PC-3 (cell line): Measurements from ENCODE around the gene ARHGAP22. TPM values are rescaled to one million over a fixed set of nuclear protein-coding genes. Genes with fewer than 3 reads are reported as not detected.

ENCODE experiments used
- ATAC-seq: fragments of 200-7000 bp; cut with Tn5 transposase; 2 replicates; pipeline ENCODE4 v1.9.1; 2020; ENCODE audit warnings: mild to moderate bottlenecking, moderate library complexity
- BruUV-seq: library from RNA; stranded (reverse); fragments of 400-500 nt; replicated peaks from 2 replicates; lab custom pipeline; 2021; lab: Mats Ljungman, UMichigan
- CTCF ChIA-PET: fragments of 300-600 bp; sonication (Branson Sonifier 250); formaldehyde crosslinking; loops from one replicate; lab custom pipeline; 2022; ENCODE audit warnings: antibody characterized with exemption; lab: Charles Lee
- POLR2A ChIA-PET: fragments of 300-600 bp; sonication (Branson Sonifier 250); formaldehyde crosslinking; loops from one replicate; lab custom pipeline; 2022; ENCODE audit warnings: antibody characterized with exemption; ENCODE audit not compliant: unreplicated experiment; lab: Charles Lee
- DNase-seq: peaks from one replicate; pipeline ENCODE4 v3.0.0-alpha.2; 2015
- H2AFZ ChIP-seq: fragments of 300-600 bp; sonication (generic); 2 replicates; pipeline ENCODE4 v1.6.0; 2016; ENCODE audit warnings: antibody characterized with exemption, low read length
- H3F3A ChIP-seq: fragments of 300-600 bp; sonication (generic); one replicate; pipeline ENCODE4 v1.6.0; 2017; ENCODE audit warnings: antibody characterized with exemption, low read length, control low read depth, mild to moderate bottlenecking; ENCODE audit not compliant: unreplicated experiment
- H3K27ac ChIP-seq: fragments of 300-600 bp; sonication (generic); 2 replicates; pipeline ENCODE4 v1.5.1; 2016; ENCODE audit warnings: mild to moderate bottlenecking, low read length
- H3K27me3 ChIP-seq: fragments of 300-600 bp; sonication (generic); 2 replicates; pipeline ENCODE4 v1.6.1; 2016; ENCODE audit warnings: low read length, mixed read lengths
- H3K36me3 ChIP-seq: fragments of 300-600 bp; sonication (generic); 2 replicates; pipeline ENCODE4 v1.6.1; 2016; ENCODE audit warnings: low read depth, mixed run types, low read length, mixed read lengths
- H3K4me1 ChIP-seq: fragments of 300-600 bp; sonication (generic); 2 replicates; pipeline ENCODE4 v1.5.1; 2016; ENCODE audit warnings: low read length; ENCODE audit not compliant: insufficient read depth
- H3K4me2 ChIP-seq: fragments of 300-600 bp; sonication (generic); 2 replicates; pipeline ENCODE4 v1.6.0; 2016; ENCODE audit warnings: low read length
- H3K4me3 ChIP-seq: fragments of 300-600 bp; sonication (generic); 2 replicates; pipeline ENCODE4 v1.5.1; 2016; ENCODE audit warnings: mild to moderate bottlenecking, low read length, mixed read lengths
- H3K79me2 ChIP-seq: fragments of 300-600 bp; sonication (generic); 2 replicates; pipeline ENCODE4 v1.6.1; 2017; ENCODE audit warnings: low read length, mixed read lengths
- H3K9ac ChIP-seq: fragments of 300-600 bp; sonication (generic); 2 replicates; pipeline ENCODE4 v1.6.0; 2016; ENCODE audit warnings: mild to moderate bottlenecking, low read length
- H3K9me2 ChIP-seq: fragments of 300-600 bp; sonication (generic); replicated peaks from 2 replicates; pipeline ENCODE4 v1.6.1; 2016; ENCODE audit warnings: mixed run types, low read length, mixed read lengths
- H3K9me3 ChIP-seq: fragments of 300-600 bp; sonication (generic); 2 replicates; pipeline ENCODE4 v1.6.1; 2016; ENCODE audit warnings: low read length, mixed read lengths
- H4K20me1 ChIP-seq: fragments of 300-600 bp; sonication (generic); 2 replicates; pipeline ENCODE4 v1.6.1; 2016; ENCODE audit warnings: low read length, mixed read lengths
- CTCF ChIP-seq: fragments of 300-600 bp; sonication (generic); conservative IDR thresholded peaks from 2 replicates; pipeline ENCODE4 v1.5.1; 2017; ENCODE audit warnings: antibody characterized with exemption, low read depth, mild to moderate bottlenecking, low read length
- EZH2 ChIP-seq: fragments of 300-600 bp; sonication (generic); IDR thresholded peaks from one replicate; pipeline ENCODE4 v1.6.1; 2017; ENCODE audit warnings: antibody characterized with exemption, mild to moderate bottlenecking, low read length; ENCODE audit not compliant: unreplicated experiment
- EZH2phosphoT487 ChIP-seq: fragments of 300-600 bp; sonication (generic); IDR thresholded peaks from 2 replicates; pipeline ENCODE4 v1.6.1; 2018; ENCODE audit warnings: mild to moderate bottlenecking, antibody characterized with exemption, low read length, borderline replicate concordance
- intact Hi-C: fragments of 100-400 bp; cut with micrococcal nuclease; formaldehyde crosslinking; loops from 2 replicates; pipeline ENCODE4 v1.9.0; 2023
- total RNA-seq: library from RNA; depleted of rRNA; stranded (reverse); fragments of >200 nt; gene quantifications from 2 replicates; pipeline ENCODE4 v1.2.3, GENCODE V29; 2014

The ARHGAP22 gene
- total RNA-seq, 1 experiment from 2014 or later, result 12.2 TPM

- Histone ChIP-seq H3K4me1 (peaks cover 60% of the 10 kb centered on the region), H3F3A (no peaks in the 10 kb centered on the region), H2AFZ (no peak overlapping the region), H3K79me2 (peaks cover 30% of the 10 kb centered on the region), H3K27ac (peak overlapping the region; percentile 67), H3K9me3 (no peaks in the 10 kb centered on the region), H4K20me1 (no peaks in the 10 kb centered on the region; the same call in none of the 2 replicates), H3K4me2 (peak overlapping the region; percentile 62), H3K4me3 (no peak overlapping the region; the same call in 1 of the 2 replicates), H3K9me2 (no peaks in the 10 kb centered on the region), H3K27me3 (no peaks in the 10 kb centered on the region), H3K9ac (peak overlapping the region; percentile 3; the same call in 1 of the 2 replicates), H3K36me3 (no peaks in the 10 kb centered on the region)
- ATAC-seq (peak; percentile 61), DNase-seq (peak; percentile 99)
- intact Hi-C loops, result no loop called here
- POLR2A ChIA-PET, result no interaction called here
- BruUV-seq, result no TSS peak
- CTCF ChIA-PET, result interaction anchor here (0.9 to 3.3 kb wide), 2 partner anchors 49 to 52 kb away, joined by 3 to 60 read pairs; no protein-coding TSS in a partner anchor
- TF ChIP-seq EZH2phosphoT487, result no peak
- no peak for TF ChIP-seq EZH2
- no peak for TF ChIP-seq CTCF
Measured at GRCh38 chr10:48606530-48607355, 1.9 kb upstream of the ARHGAP22 start.

GRCh38 chr10:48605786-48606529 is 1.1 kb upstream of the ARHGAP22 start:
- Histone ChIP-seq H3K27ac (peak overlapping the region; percentile 67), H3K9ac (no peak overlapping the region), H3K79me2 (peaks cover 36% of the 10 kb centered on the region), H3K36me3 (no peaks in the 10 kb centered on the region), H3K4me3 (no peak overlapping the region), H2AFZ (no peak overlapping the region), H3K9me2 (no peaks in the 10 kb centered on the region), H3K4me2 (peak overlapping the region; percentile 99), H4K20me1 (no peaks in the 10 kb centered on the region; the same call in none of the 2 replicates), H3K9me3 (no peaks in the 10 kb centered on the region), H3F3A (no peaks in the 10 kb centered on the region), H3K4me1 (peaks cover 60% of the 10 kb centered on the region), H3K27me3 (no peaks in the 10 kb centered on the region)
- BruUV-seq, result no TSS peak
- TF ChIP-seq EZH2phosphoT487 (no peak), EZH2 (no peak), CTCF (no peak)
- ChIA-PET CTCF (interaction anchor here (0.6 to 3.3 kb wide), 2 partner anchors 11 to 50 kb away, joined by 3 to 60 read pairs; no protein-coding TSS in a partner anchor), POLR2A (no interaction called here)
- intact Hi-C loops, result loop anchor here (2.0 kb wide), 1 partner anchor 51 kb away; no protein-coding TSS in a partner anchor
- ATAC-seq (peak; percentile 1; the same call in 1 of the 2 replicates), DNase-seq (peak; percentile 72)
